ENCODE results near the gene RNF123. TPM values are rescaled to one million over a fixed set of nuclear protein-coding genes. Genes with fewer than 3 reads are reported as not detected.

Gene RNF123
- total RNA-seq, 1 experiment from 2014 or later: 47.1 TPM

GRCh38 chr3:49718858-49719213 is 29.5 kb downstream of the RNF123 start (continued):
- no peak for TF ChIP-seq ATF2 (CRISPR knock-in tag; IDR thresholded peaks at IDR 0.05; ENCODE audit: borderline replicate concordance, low read depth)
- TF ChIP-seq CTCF (IDR thresholded peaks at IDR 0.05): no peak
- no peak for TF ChIP-seq AR (CRISPR knock-in tag; IDR thresholded peaks at IDR 0.05)
- no peak for TF ChIP-seq ERG (CRISPR knock-in tag; IDR thresholded peaks at IDR 0.05)
- TF ChIP-seq ZBTB43 (CRISPR knock-in tag; IDR thresholded peaks at IDR 0.05): peak; percentile 70; the same call in 1 of the 2 replicates
- TF ChIP-seq GRHL2 (CRISPR knock-in tag; IDR thresholded peaks at IDR 0.05; ENCODE audit: insufficient replicate concordance, severe bottlenecking): no peak
- TF ChIP-seq ARID4B (CRISPR knock-in tag; IDR thresholded peaks at IDR 0.05; ENCODE audit: borderline replicate concordance): 0 out of 2 replicates have a peak, but pooled peaks have one; percentile 57
- no peak; the same call in 1 of the 2 replicates for TF ChIP-seq HMGXB4 (CRISPR knock-in tag; IDR thresholded peaks at IDR 0.05)
- TF ChIP-seq NFE2L1 (CRISPR knock-in tag; IDR thresholded peaks at IDR 0.05): 0 out of 2 replicates have a peak, but pooled peaks have one; percentile 26
- no peak for TF ChIP-seq E2F1 (CRISPR knock-in tag; IDR thresholded peaks at IDR 0.05)
- TF ChIP-seq MAX (CRISPR knock-in tag; IDR thresholded peaks at IDR 0.05): peak; percentile 85; the same call in 1 of the 2 replicates
